Activated CD4-positive, alpha-beta memory T cell treated with anti-CD3 and anti-CD28 coated beads for 36 hours (primary cell): ENCODE data around the gene ASIP. TPM values are rescaled to one million over a fixed set of nuclear protein-coding genes. Genes with fewer than 3 reads are reported as not detected.
"Not testable (repeated sequence)": the region's sequence is repeated elsewhere in the genome, so short reads cannot be mapped to it uniquely, and the experiment has no call there.

Source experiments
- CTCF ChIA-PET: fragments of 350-600 bp; sonication (Branson Sonifier 250); formaldehyde crosslinking; loops from one replicate; lab custom pipeline; 2021; ENCODE audit warnings: antibody characterized with exemption, inconsistent platforms; lab: Charles Lee
- POLR2A ChIA-PET: fragments of 350-600 bp; sonication (Branson Sonifier 250); formaldehyde crosslinking; loops from one replicate; lab custom pipeline; 2021; ENCODE audit warnings: antibody characterized with exemption; lab: Charles Lee
- DNase-seq: peaks from one replicate; pipeline ENCODE4 v3.0.0-alpha.2; 2020
- H3K27ac Mint-ChIP-seq: one replicate; pipeline ENCODE4 v1.8.0; 2021; ENCODE audit warnings: mixed read lengths
- H3K27me3 Mint-ChIP-seq: one replicate; pipeline ENCODE4 v1.8.0; 2021; ENCODE audit warnings: mixed read lengths
- H3K36me3 Mint-ChIP-seq: one replicate; pipeline ENCODE4 v1.8.0; 2021; ENCODE audit warnings: mixed read lengths
- H3K4me1 Mint-ChIP-seq: one replicate; pipeline ENCODE4 v1.8.0; 2021; ENCODE audit warnings: low read depth, mixed read lengths
- H3K4me3 Mint-ChIP-seq: one replicate; pipeline ENCODE4 v1.8.0; 2021; ENCODE audit warnings: mild to moderate bottlenecking, mixed read lengths
- H3K9me3 Mint-ChIP-seq: one replicate; pipeline ENCODE4 v1.8.0; 2021; ENCODE audit warnings: mixed read lengths
- intact Hi-C: fragments of 100-400 bp; cut with micrococcal nuclease; formaldehyde crosslinking; loops from one replicate; pipeline ENCODE4 v1.15.1; 2023
- total RNA-seq, 2 experiments: library from RNA; stranded (reverse); gene quantifications; one replicate each; pipeline ENCODE4 v1.2.3, GENCODE V29; 2021

ASIP gene
- total RNA-seq, 2 experiments from 2014 or later, result not detected

GRCh38 chr20:34220561-34220960, 20.7 kb upstream of the ASIP start:
- intact Hi-C loops, result no loop called here
- Mint-ChIP-seq H3K4me1 (peaks cover 4% of the 10 kb centered on the region), H3K36me3 (no peaks in the 10 kb centered on the region), H3K27me3 (peaks cover 10% of the 10 kb centered on the region), H3K4me3 (no peak overlapping the region), H3K27ac (no peak overlapping the region), H3K9me3 (no peaks in the 10 kb centered on the region)
- ChIA-PET CTCF (interaction anchor here (0.6 kb wide), 2 partner anchors 391 to 681 kb away, joined by 3 read pairs; no protein-coding TSS in a partner anchor), POLR2A (no interaction called here)
- no peak for DNase-seq

- Mint-ChIP-seq H3K27me3 (peaks cover 10% of the 10 kb centered on the region), H3K4me3 (no peak overlapping the region), H3K36me3 (no peaks in the 10 kb centered on the region), H3K27ac (no peak overlapping the region), H3K4me1 (no peaks in the 10 kb centered on the region), H3K9me3 (no peaks in the 10 kb centered on the region)
- peak; percentile 22 for DNase-seq
- ChIA-PET POLR2A (no interaction called here), CTCF (no interaction called here)
- intact Hi-C loops, result no loop called here
Observed at GRCh38 chr20:34222208-34222607, 19.0 kb upstream of the ASIP start.

- H3K27me3 Mint-ChIP-seq, CTCF ChIA-PET, H3K4me3 Mint-ChIP-seq, POLR2A ChIA-PET, DNase-seq, H3K4me1 Mint-ChIP-seq, H3K9me3 Mint-ChIP-seq, H3K36me3 Mint-ChIP-seq, intact Hi-C loops, H3K27ac Mint-ChIP-seq: not testable (repeated sequence)
Observed at GRCh38 chr20:34224251-34224650, 17.0 kb upstream of the ASIP start.

- intact Hi-C loops, result no loop called here
- H3K27me3 Mint-ChIP-seq, result peaks cover 5% of the 10 kb centered on the region
- H3K27ac Mint-ChIP-seq, result no peak overlapping the region
- CTCF ChIA-PET, result no interaction called here
- no peak overlapping the region for H3K4me3 Mint-ChIP-seq
- POLR2A ChIA-PET, result no interaction called here
- H3K9me3 Mint-ChIP-seq, result peaks cover 2% of the 10 kb centered on the region
- no peaks in the 10 kb centered on the region for H3K4me1 Mint-ChIP-seq
- no peaks in the 10 kb centered on the region for H3K36me3 Mint-ChIP-seq
- DNase-seq, result no peak
Observed at GRCh38 chr20:34231634-34232033, 9.6 kb upstream of the ASIP start.

- no peaks in the 10 kb centered on the region for H3K4me1 Mint-ChIP-seq
- intact Hi-C loops, result no loop called here
- no peak for DNase-seq
- no peak overlapping the region for H3K27ac Mint-ChIP-seq
- H3K9me3 Mint-ChIP-seq, result peaks cover 7% of the 10 kb centered on the region
- CTCF ChIA-PET, result no interaction called here
- H3K36me3 Mint-ChIP-seq, result no peaks in the 10 kb centered on the region
- POLR2A ChIA-PET, result no interaction called here
- no peak overlapping the region for H3K4me3 Mint-ChIP-seq
- H3K27me3 Mint-ChIP-seq, result peaks cover 5% of the 10 kb centered on the region
Observed at GRCh38 chr20:34232494-34233087, 8.6 kb upstream of the ASIP start.

GRCh38 chr20:34233687-34234086, 7.5 kb upstream of the ASIP start:
- Mint-ChIP-seq H3K36me3 (peaks cover 3% of the 10 kb centered on the region), H3K4me3 (no peak overlapping the region), H3K4me1 (no peaks in the 10 kb centered on the region), H3K27ac (no peak overlapping the region), H3K27me3 (peaks cover 5% of the 10 kb centered on the region), H3K9me3 (peaks cover 18% of the 10 kb centered on the region)
- no peak for DNase-seq
- intact Hi-C loops, result no loop called here
- POLR2A ChIA-PET, result no interaction called here
- CTCF ChIA-PET, result interaction anchor here (0.9 kb wide), 1 partner anchor 14 kb away, joined by 3 read pairs; no protein-coding TSS in a partner anchor

- Mint-ChIP-seq H3K36me3 (peaks cover 3% of the 10 kb centered on the region), H3K4me1 (peaks cover 2% of the 10 kb centered on the region), H3K27me3 (peaks cover 11% of the 10 kb centered on the region), H3K27ac (no peak overlapping the region), H3K4me3 (no peak overlapping the region), H3K9me3 (peaks cover 22% of the 10 kb centered on the region)
- ChIA-PET POLR2A (no interaction called here), CTCF (no interaction called here)
- no peak for DNase-seq
- intact Hi-C loops, result no loop called here
Observed at GRCh38 chr20:34235875-34236274, 5.3 kb upstream of the ASIP start.

GRCh38 chr20:34237942-34238341, 3.3 kb upstream of the ASIP start:
- Mint-ChIP-seq H3K4me3 (no peak overlapping the region), H3K4me1 (peaks cover 11% of the 10 kb centered on the region), H3K27me3 (peaks cover 6% of the 10 kb centered on the region), H3K9me3 (peaks cover 20% of the 10 kb centered on the region), H3K36me3 (peaks cover 3% of the 10 kb centered on the region), H3K27ac (no peak overlapping the region)
- CTCF ChIA-PET, result no interaction called here
- DNase-seq, result no peak
- POLR2A ChIA-PET, result no interaction called here
- intact Hi-C loops, result no loop called here

GRCh38 chr20:34240121-34240520, 1.1 kb upstream of the ASIP start:
- ChIA-PET POLR2A (no interaction called here), CTCF (no interaction called here)
- peaks cover 20% of the 10 kb centered on the region for H3K9me3 Mint-ChIP-seq
- no peak overlapping the region for H3K27ac Mint-ChIP-seq
- H3K4me3 Mint-ChIP-seq, result no peak overlapping the region
- H3K4me1 Mint-ChIP-seq, result peaks cover 11% of the 10 kb centered on the region
- H3K36me3 Mint-ChIP-seq, result peaks cover 3% of the 10 kb centered on the region
- intact Hi-C loops, result no loop called here
- H3K27me3 Mint-ChIP-seq, result peaks cover 6% of the 10 kb centered on the region
- DNase-seq, result no peak

GRCh38 chr20:34242015-34242414, 792 bp downstream of the ASIP start:
- H3K9me3 Mint-ChIP-seq, result peaks cover 20% of the 10 kb centered on the region
- POLR2A ChIA-PET, H3K4me3 Mint-ChIP-seq, DNase-seq, H3K36me3 Mint-ChIP-seq, CTCF ChIA-PET, intact Hi-C loops, H3K27ac Mint-ChIP-seq, H3K27me3 Mint-ChIP-seq: not testable (repeated sequence)
- H3K4me1 Mint-ChIP-seq, result peaks cover 11% of the 10 kb centered on the region

- Mint-ChIP-seq H3K27me3 (peaks cover 6% of the 10 kb centered on the region), H3K4me1 (peaks cover 15% of the 10 kb centered on the region), H3K36me3 (peaks cover 3% of the 10 kb centered on the region), H3K4me3 (no peak overlapping the region), H3K27ac (no peak overlapping the region), H3K9me3 (peaks cover 12% of the 10 kb centered on the region)
- intact Hi-C loops, result no loop called here
- DNase-seq, result no peak
- ChIA-PET POLR2A (no interaction called here), CTCF (no interaction called here)
Observed at GRCh38 chr20:34242879-34243278, 1.7 kb downstream of the ASIP start.

- intact Hi-C loops, result no loop called here
- POLR2A ChIA-PET, result no interaction called here
- no peak for DNase-seq
- Mint-ChIP-seq H3K4me1 (peaks cover 17% of the 10 kb centered on the region), H3K36me3 (peaks cover under 1% of the 10 kb centered on the region), H3K27ac (no peak overlapping the region), H3K27me3 (peaks cover 6% of the 10 kb centered on the region), H3K4me3 (no peak overlapping the region), H3K9me3 (peaks cover 7% of the 10 kb centered on the region)
- CTCF ChIA-PET, result no interaction called here
Observed at GRCh38 chr20:34243377-34243776, 2.2 kb downstream of the ASIP start.

GRCh38 chr20:34246126-34246626, 5.0 kb downstream of the ASIP start:
- no peak overlapping the region for H3K27ac Mint-ChIP-seq
- ChIA-PET POLR2A (interaction anchor here (0.6 kb wide), 1 partner anchor 1126 kb away, joined by 3 read pairs; no protein-coding TSS in a partner anchor), CTCF (interaction anchor here (1.5 kb wide), 1 partner anchor 9 kb away, joined by 3 read pairs; no protein-coding TSS in a partner anchor)
- intact Hi-C loops, result no loop called here
- H3K4me1 Mint-ChIP-seq, result peaks cover 15% of the 10 kb centered on the region
- no peaks in the 10 kb centered on the region for H3K9me3 Mint-ChIP-seq
- no peaks in the 10 kb centered on the region for H3K36me3 Mint-ChIP-seq
- no peak overlapping the region for H3K4me3 Mint-ChIP-seq
- H3K27me3 Mint-ChIP-seq, result no peaks in the 10 kb centered on the region
- DNase-seq, result no peak
